ENCODE measurements around the gene RTN4IP1. TPM values are rescaled to one million over a fixed set of nuclear protein-coding genes. Genes with fewer than 3 reads are reported as not detected.

The RTN4IP1 gene
- 1 to 10 TPM; 7.4 to 8.7 TPM for total RNA-seq

DNA sequence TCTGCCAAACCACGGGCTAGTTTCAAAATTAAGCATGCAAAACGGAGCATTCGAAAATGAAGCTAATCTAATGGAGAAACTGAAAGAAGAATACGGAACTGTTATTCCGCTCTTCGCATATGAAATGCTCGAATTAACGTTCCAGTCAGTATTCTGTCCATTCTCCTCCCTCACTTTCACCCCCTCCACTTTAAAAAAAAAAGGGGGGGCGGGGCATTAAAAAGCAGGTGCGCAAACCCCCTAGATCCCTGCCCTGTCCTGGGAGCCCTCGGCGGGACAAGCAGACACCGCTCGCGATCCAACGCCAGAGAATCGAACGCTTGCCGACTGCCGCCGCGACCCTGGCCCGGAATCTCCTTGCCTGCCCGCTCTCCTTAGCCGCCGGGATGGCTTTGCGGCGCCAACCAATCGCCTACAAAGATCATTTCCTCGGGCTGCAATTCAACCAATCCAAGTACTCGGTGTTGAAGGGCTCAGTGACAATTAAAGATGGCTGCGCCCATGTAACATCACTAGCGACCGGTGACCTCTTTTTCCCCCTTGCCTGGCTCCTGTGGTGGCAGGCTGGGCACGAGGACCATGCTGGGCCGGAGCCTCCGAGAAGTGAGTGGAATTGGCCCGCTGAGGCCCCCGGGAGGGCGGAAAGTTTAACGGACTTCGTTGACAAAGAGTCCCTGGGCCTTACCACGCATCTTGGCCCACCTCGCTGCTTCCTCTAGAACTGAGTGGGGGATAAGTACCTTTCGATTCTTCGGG is at the start of gene RTN4IP1, which contains the start of gene QRSL1:
TSS of gene RTN4IP1 (minus strand) at position 396 of the 756 bp plus-strand sequence. CDS start 477 bp downstream, outside the sequence.
TSS of gene QRSL1 (plus strand) at position 476 of the 756 bp plus-strand sequence. CDS start at position 580, 104 bp downstream.
- Mint-ChIP-seq H3K4me3 (peak within 1 kb of the TSS; percentile 91), H3K27ac (peak within 1 kb of the TSS; percentile 95), H3K9me3 (ENCODE audit: insufficient read depth) (no peaks in the 10 kb centered on the region), H3K27me3 (ENCODE audit: low read depth) (no peaks in the 10 kb centered on the region), H3K36me3 (ENCODE audit: low read depth) (peaks cover 9% of the 10 kb centered on the region), H3K4me1 (ENCODE audit: low read depth) (peaks cover 34% of the 10 kb centered on the region)
- peak; percentile 92 for DNase-seq
- CTCF ChIA-PET = interaction anchor here (1.0 to 1.7 kb wide), 2 partner anchors 20 to 21 kb away, joined by 4 to 11 read pairs; no protein-coding TSS in a partner anchor
- peak; percentile 96 for ATAC-seq
- POLR2A ChIA-PET = interaction anchor here (1.0 to 1.5 kb wide), 3 partner anchors 12 to 117 kb away, joined by 3 to 4 read pairs (median 3); no protein-coding TSS in a partner anchor

- no peak overlapping the region for H3K4me3 Mint-ChIP-seq
- CTCF ChIA-PET = interaction anchor here (1.4 kb wide), 1 partner anchor 68 kb away, joined by 3 read pairs; no protein-coding TSS in a partner anchor
- no peaks in the 10 kb centered on the region for H3K4me1 Mint-ChIP-seq (ENCODE audit: low read depth)
- no peaks in the 10 kb centered on the region for H3K9me3 Mint-ChIP-seq (ENCODE audit: insufficient read depth)
- H3K27ac Mint-ChIP-seq = no peak overlapping the region
- DNase-seq (no peak), ATAC-seq (no peak)
- H3K27me3 Mint-ChIP-seq (ENCODE audit: low read depth) = no peaks in the 10 kb centered on the region
- POLR2A ChIA-PET = interaction anchor here (0.6 kb wide), 1 partner anchor 123 kb away, joined by 3 read pairs; no protein-coding TSS in a partner anchor
- no peaks in the 10 kb centered on the region for H3K36me3 Mint-ChIP-seq (ENCODE audit: low read depth)
Observed at GRCh38 chr6:106677282-106677681, 48.0 kb upstream of the RTN4IP1 start.

GRCh38 chr6:106674541-106675229 is 45.4 kb upstream of the RTN4IP1 start:
- H3K27ac Mint-ChIP-seq = no peak overlapping the region
- H3K4me3 Mint-ChIP-seq = no peak overlapping the region
- no peaks in the 10 kb centered on the region for H3K4me1 Mint-ChIP-seq (ENCODE audit: low read depth)
- ChIA-PET POLR2A (no interaction called here), CTCF (no interaction called here)
- ATAC-seq = no peak
- no peaks in the 10 kb centered on the region for H3K36me3 Mint-ChIP-seq (ENCODE audit: low read depth)
- no peaks in the 10 kb centered on the region for H3K9me3 Mint-ChIP-seq (ENCODE audit: insufficient read depth)
- no peaks in the 10 kb centered on the region for H3K27me3 Mint-ChIP-seq (ENCODE audit: low read depth)
- DNase-seq = no peak

- no peaks in the 10 kb centered on the region for H3K4me1 Mint-ChIP-seq (ENCODE audit: low read depth)
- H3K4me3 Mint-ChIP-seq = no peak overlapping the region
- H3K27me3 Mint-ChIP-seq (ENCODE audit: low read depth) = no peaks in the 10 kb centered on the region
- H3K9me3 Mint-ChIP-seq (ENCODE audit: insufficient read depth) = no peaks in the 10 kb centered on the region
- ATAC-seq (no peak), DNase-seq (no peak)
- no peak overlapping the region for H3K27ac Mint-ChIP-seq
- CTCF ChIA-PET = no interaction called here
- peaks cover 3% of the 10 kb centered on the region for H3K36me3 Mint-ChIP-seq (ENCODE audit: low read depth)
- POLR2A ChIA-PET = no interaction called here
Observed at GRCh38 chr6:106671651-106672050, 42.4 kb upstream of the RTN4IP1 start.

DNA sequence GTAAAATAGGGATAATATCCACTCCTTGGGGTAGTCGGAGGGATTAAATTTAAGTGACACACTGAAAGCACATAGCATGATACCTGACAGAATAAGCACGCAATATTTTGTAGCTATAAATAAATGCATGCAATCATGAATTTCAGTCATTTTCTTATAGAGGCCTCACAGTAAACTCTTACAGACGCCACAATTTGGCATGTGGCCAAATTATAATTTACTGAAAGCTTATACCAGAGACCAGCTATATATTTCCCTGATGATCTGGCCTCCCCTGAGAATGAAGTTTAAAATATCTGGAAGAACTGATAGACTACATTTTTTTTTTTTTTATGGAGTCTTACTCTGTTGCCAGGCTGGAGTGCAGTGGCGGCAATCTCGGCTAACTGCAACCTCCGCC is 40.9 kb upstream of the RTN4IP1 start:
- H3K4me3 Mint-ChIP-seq = no peak overlapping the region
- H3K4me1 Mint-ChIP-seq (ENCODE audit: low read depth) = no peaks in the 10 kb centered on the region
- DNase-seq (no peak), ATAC-seq (no peak)
- ChIA-PET POLR2A (no interaction called here), CTCF (no interaction called here)
- no peak overlapping the region for H3K27ac Mint-ChIP-seq
- peaks cover 14% of the 10 kb centered on the region for H3K36me3 Mint-ChIP-seq (ENCODE audit: low read depth)
- H3K9me3 Mint-ChIP-seq (ENCODE audit: insufficient read depth) = no peaks in the 10 kb centered on the region
- H3K27me3 Mint-ChIP-seq (ENCODE audit: low read depth) = no peaks in the 10 kb centered on the region

GRCh38 chr6:106667022-106667402 is 37.7 kb upstream of the RTN4IP1 start:
- DNase-seq (no peak), ATAC-seq (no peak)
- Mint-ChIP-seq H3K36me3 (ENCODE audit: low read depth) (peaks cover 37% of the 10 kb centered on the region), H3K9me3 (ENCODE audit: insufficient read depth) (no peaks in the 10 kb centered on the region), H3K4me3 (no peak overlapping the region), H3K4me1 (ENCODE audit: low read depth) (no peaks in the 10 kb centered on the region), H3K27ac (no peak overlapping the region), H3K27me3 (ENCODE audit: low read depth) (no peaks in the 10 kb centered on the region)
- ChIA-PET POLR2A (no interaction called here), CTCF (no interaction called here)

DNA sequence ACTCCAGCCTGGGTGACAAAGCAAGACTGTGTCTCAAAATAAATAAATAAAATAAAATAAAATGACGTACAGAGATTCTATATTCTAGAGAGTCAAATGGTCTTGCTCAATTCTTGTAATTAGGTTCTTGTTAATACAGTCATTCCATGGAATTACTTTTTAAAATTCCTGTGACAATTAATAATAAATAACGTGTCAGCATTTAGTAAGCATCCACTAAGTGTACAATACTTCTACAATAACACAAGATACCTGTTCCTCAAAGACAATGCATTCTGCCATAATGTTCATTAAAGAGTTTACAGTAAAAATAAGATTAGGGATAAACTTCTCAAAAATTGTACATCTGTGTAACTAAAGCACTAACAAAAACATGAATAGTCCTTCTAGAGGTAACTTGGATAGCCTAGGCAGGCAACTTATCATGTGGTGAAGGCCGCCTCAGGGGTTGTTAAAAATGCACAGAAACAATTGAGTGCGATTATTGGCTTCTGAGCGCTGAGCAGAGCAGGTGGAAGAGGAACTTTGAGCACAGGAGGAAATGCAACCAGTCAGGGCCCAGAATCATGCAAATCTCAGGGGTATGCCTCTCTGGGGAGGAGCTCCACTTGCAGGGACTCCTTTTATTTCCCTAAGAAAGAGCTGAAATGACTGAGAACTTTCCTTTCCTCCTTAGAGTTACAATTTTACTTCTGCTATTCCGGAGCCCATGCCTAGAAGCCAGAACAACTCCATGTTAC is 37.2 kb upstream of the RTN4IP1 start:
- CTCF ChIA-PET = no interaction called here
- Mint-ChIP-seq H3K36me3 (ENCODE audit: low read depth) (peaks cover 37% of the 10 kb centered on the region), H3K9me3 (ENCODE audit: insufficient read depth) (no peaks in the 10 kb centered on the region), H3K27ac (no peak overlapping the region), H3K4me1 (ENCODE audit: low read depth) (no peaks in the 10 kb centered on the region), H3K27me3 (ENCODE audit: low read depth) (no peaks in the 10 kb centered on the region), H3K4me3 (no peak overlapping the region)
- POLR2A ChIA-PET = no interaction called here
- DNase-seq = no peak
- no peak for ATAC-seq

- CTCF ChIA-PET = interaction anchor here (1.1 kb wide), 1 partner anchor 317 kb away, joined by 4 read pairs; no protein-coding TSS in a partner anchor
- Mint-ChIP-seq H3K36me3 (ENCODE audit: low read depth) (peaks cover 71% of the 10 kb centered on the region), H3K4me1 (ENCODE audit: low read depth) (no peaks in the 10 kb centered on the region), H3K27me3 (ENCODE audit: low read depth) (no peaks in the 10 kb centered on the region), H3K4me3 (no peak overlapping the region), H3K27ac (no peak overlapping the region), H3K9me3 (ENCODE audit: insufficient read depth) (peaks cover 12% of the 10 kb centered on the region)
- DNase-seq = no peak
- no peak for ATAC-seq
- POLR2A ChIA-PET = no interaction called here
Observed at GRCh38 chr6:106662458-106662857, 33.2 kb upstream of the RTN4IP1 start.

- H3K27me3 Mint-ChIP-seq (ENCODE audit: low read depth) = no peaks in the 10 kb centered on the region
- H3K4me3 Mint-ChIP-seq = no peak overlapping the region
- ATAC-seq (no peak), DNase-seq (no peak)
- no peaks in the 10 kb centered on the region for H3K4me1 Mint-ChIP-seq (ENCODE audit: low read depth)
- peaks cover 16% of the 10 kb centered on the region for H3K9me3 Mint-ChIP-seq (ENCODE audit: insufficient read depth)
- ChIA-PET POLR2A (no interaction called here), CTCF (interaction anchor here (1.5 kb wide), 1 partner anchor 320 kb away, joined by 3 read pairs; no protein-coding TSS in a partner anchor)
- no peak overlapping the region for H3K27ac Mint-ChIP-seq
- H3K36me3 Mint-ChIP-seq (ENCODE audit: low read depth) = peaks cover 75% of the 10 kb centered on the region
Observed at GRCh38 chr6:106659859-106660258, 30.6 kb upstream of the RTN4IP1 start.

GRCh38 chr6:106658469-106658868 is 29.2 kb upstream of the RTN4IP1 start:
- Mint-ChIP-seq H3K4me3 (no peak overlapping the region), H3K27me3 (ENCODE audit: low read depth) (no peaks in the 10 kb centered on the region), H3K4me1 (ENCODE audit: low read depth) (no peaks in the 10 kb centered on the region), H3K9me3 (ENCODE audit: insufficient read depth) (peaks cover 16% of the 10 kb centered on the region), H3K36me3 (ENCODE audit: low read depth) (peaks cover 70% of the 10 kb centered on the region), H3K27ac (no peak overlapping the region)
- ATAC-seq (no peak), DNase-seq (no peak)
- ChIA-PET POLR2A (no interaction called here), CTCF (no interaction called here)

DNA sequence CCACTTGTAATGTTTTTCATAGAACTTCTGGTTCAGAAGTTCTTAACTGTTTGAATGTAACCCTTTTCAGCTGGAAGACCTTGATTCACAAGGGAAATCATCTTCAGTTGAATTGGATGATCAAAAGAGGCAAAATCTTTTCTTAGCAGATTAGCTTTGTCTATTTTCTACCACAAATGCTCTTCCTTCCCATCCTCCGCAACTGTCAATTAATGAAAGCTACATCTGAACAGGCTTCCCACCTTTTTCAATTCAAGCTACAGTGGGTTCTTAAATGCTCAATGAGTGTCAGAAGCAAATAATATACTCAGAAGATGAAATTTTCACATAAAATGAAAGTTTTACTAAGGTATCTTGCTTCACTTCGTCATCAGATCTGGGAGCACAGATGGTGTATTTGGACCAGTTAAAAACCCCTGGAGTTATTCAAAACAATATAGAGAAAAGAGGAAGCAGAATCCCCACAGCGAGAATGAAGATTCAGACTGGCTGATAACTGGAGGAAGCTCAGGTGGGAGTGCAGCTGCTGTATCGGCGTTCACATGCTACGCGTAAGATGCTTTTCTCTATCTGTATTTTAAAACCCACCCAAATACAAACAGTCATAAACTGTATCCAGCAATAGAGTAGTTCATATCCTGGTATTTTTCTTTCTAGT is 19.5 kb upstream of the RTN4IP1 start:
- Mint-ChIP-seq H3K27me3 (ENCODE audit: low read depth) (no peaks in the 10 kb centered on the region), H3K4me1 (ENCODE audit: low read depth) (no peaks in the 10 kb centered on the region), H3K36me3 (ENCODE audit: low read depth) (peaks cover 44% of the 10 kb centered on the region), H3K27ac (no peak overlapping the region), H3K9me3 (ENCODE audit: insufficient read depth) (no peaks in the 10 kb centered on the region), H3K4me3 (no peak overlapping the region)
- no peak for ATAC-seq
- POLR2A ChIA-PET = interaction anchor here (0.6 kb wide), 1 partner anchor 413 kb away, joined by 3 read pairs; no protein-coding TSS in a partner anchor
- DNase-seq = no peak
- CTCF ChIA-PET = interaction anchor here (0.6 to 1.3 kb wide), 3 partner anchors 38 to 204 kb away, joined by 3 read pairs; no protein-coding TSS in a partner anchor
